Spleen (tissue), 11 donors: Measurements from ENCODE around the gene PTPRM. TPM values are rescaled to one million over a fixed set of nuclear protein-coding genes. Genes with fewer than 3 reads are reported as not detected.
A peak's percentile ranks its signal among the peaks of the same experiment; 100 is the strongest.

ENCODE experiments used
- DNase-seq: peaks from one replicate; pipeline ENCODE4 v3.0.0-alpha.2; 2020
- H3K27ac ChIP-seq, 8 donors: fragments of 200-600 bp; sonication (generic) in 7 of 8; 1 replicate in 4 of 8; 2 replicates in 4 of 8; pipeline versions ENCODE4 v1.5.0 to v1.8.0; 2016 to 2021; ENCODE audit warnings: inconsistent platforms in 4 of 8, mild to moderate bottlenecking in 4 of 8, moderate library complexity in 1 of 8
- H3K27me3 ChIP-seq, 7 donors: fragments of 200-600 bp; sonication (generic) in 6 of 7; replicated peaks in 1 of 7; 1 replicate in 4 of 7; 2 replicates in 3 of 7; pipeline versions ENCODE4 v1.5.0 to v1.8.0; 2016 to 2021; ENCODE audit warnings: inconsistent platforms in 3 of 7, mild to moderate bottlenecking in 1 of 7
- H3K36me3 ChIP-seq, 6 donors: fragments of 200-600 bp; sonication (generic) in 5 of 6; 1 replicate in 4 of 6; 2 replicates in 2 of 6; pipeline versions ENCODE4 v1.5.0 to v1.8.0; 2016 to 2021; ENCODE audit warnings: inconsistent platforms in 2 of 6
- H3K4me1 ChIP-seq, 6 donors: fragments of 200-600 bp; sonication (generic) in 5 of 6; 1 replicate in 3 of 6; 2 replicates in 3 of 6; pipeline versions ENCODE4 v1.5.0 to v1.8.0; 2016 to 2021; ENCODE audit warnings: inconsistent platforms in 3 of 6
- H3K4me3 ChIP-seq, 8 donors: fragments of 200-600 bp; sonication (generic) in 7 of 8; 1 replicate in 4 of 8; 2 replicates in 4 of 8; pipeline versions ENCODE4 v1.5.0 to v1.8.0; 2016 to 2021; ENCODE audit warnings: inconsistent platforms in 4 of 8, mild to moderate bottlenecking in 4 of 8, moderate library complexity in 2 of 8
- H3K9me3 ChIP-seq, 8 donors: fragments of 200-600 bp; sonication (generic) in 7 of 8; 1 replicate in 4 of 8; 2 replicates in 4 of 8; pipeline versions ENCODE4 v1.5.0 to v1.8.0; 2016 to 2021; ENCODE audit warnings: inconsistent platforms in 4 of 8
- CTCF ChIP-seq, 11 experiments: fragments of 200-600 bp in 7 of 11; fragments of 450-650 bp in 4 of 11; sonication (generic) in 4 of 11; IDR thresholded peaks in 8 of 11; conservative IDR thresholded peaks in 3 of 11; 1 replicate in 7 of 11; 2 replicates in 4 of 11; pipeline versions ENCODE4 v1.4.0 to v1.8.0; 2016 to 2021; ENCODE audit warnings: antibody characterized with exemption in 11 of 11, inconsistent platforms in 4 of 11, mild to moderate bottlenecking in 1 of 11
- POLR2A ChIP-seq, 3 donors: fragments of 450-650 bp; IDR thresholded peaks; one replicate each; pipeline ENCODE4 v1.5.1; 2017; ENCODE audit warnings: antibody characterized with exemption in 3 of 3, mild to moderate bottlenecking in 1 of 3
- POLR2AphosphoS5 ChIP-seq, 3 donors: sonication (generic); formaldehyde crosslinking; IDR thresholded peaks; one replicate each; pipeline ENCODE4 v1.5.1; 2017; ENCODE audit warnings: antibody characterized with exemption in 3 of 3
- WGBS, 5 donors: extraction: QIAGEN DNeasy Blood & Tissue Kit in 3 of 5; methylation state at CpG; one replicate each; pipeline versions ENCODE4 v1.1.5 to v1.1.7; 2013 to 2018; 5-methylcytosine and 5-hydroxymethylcytosine counted together
- intact Hi-C: fragments of 100-400 bp; cut with DNase I; formaldehyde crosslinking; loops from one replicate; pipeline ENCODE4 v1.15.0; 2023; ENCODE audit warnings: low total_unique reads
- polyA plus RNA-seq, 3 donors: library from polyadenylated mRNA; stranded (reverse); fragments of 200-250 nt; gene quantifications; one replicate each; pipeline ENCODE4 v1.2.1, GENCODE V29; 2013
- total RNA-seq, 7 donors: library from RNA; depleted of rRNA in 3 of 7; stranded (reverse); fragments of >200 nt in 3 of 7; fragmentation: NEBNext Ultra II Directional in 4 of 7; extraction: Animal tissue kit (Norgen Biotek cat#: 25700) in 4 of 7; gene quantifications; one replicate each; pipeline versions ENCODE4 v1.1.0 to v1.2.1, GENCODE V29; 2016 to 2021
- donor health status: healthy with polysubstance abuse.
- donor health status: DM: no; HTN: no; CAD: no; lungs with moderate emphysema.
- donor health status: DM: no; HTN: no; CAD: no.
- donor health status: Bipolar disorder and iron deficiency.
- donor health status: healthy.
- donor health status: DM: no; HTN: no; CAD: no.
- donor health status: DM: yes; HTN: yes; CAD: no.

Gene PTPRM
- total and polyA plus RNA-seq, 10 donors: 23.5 to 97.8 (median 62.8) TPM

- Histone ChIP-seq H3K4me1 (peaks cover 0 to 9% (median 0%) of the 10 kb centered on the region in 6 donors), H3K9me3 (peaks cover 0 to under 1% (median 0%) of the 10 kb centered on the region in 8 donors), H3K4me3 (no peak overlapping the region), H3K27me3 (no peaks in the 10 kb centered on the region), H3K36me3 (no peaks in the 10 kb centered on the region), H3K27ac (no peak overlapping the region)
- intact Hi-C loops: no loop called here
- DNase-seq: no peak
- TF ChIP-seq CTCF (IDR thresholded peaks at IDR 0.05 in 8 of 11, conservative IDR thresholded peaks at IDR 0.05 in 3 of 11) (no peak), POLR2AphosphoS5 (IDR thresholded peaks at IDR 0.05) (peak in 1 of 3 donors; percentile 53)
- WGBS, 5 donors: 60 to 90% (median 76%) methylated on average over 7 to 15 of the region's 15 CpGs
Observed at GRCh38 chr18:8433323-8433722, 866.2 kb downstream of the PTPRM start.

- intact Hi-C loops: no loop called here
- TF ChIP-seq CTCF (IDR thresholded peaks at IDR 0.05 in 8 of 11, conservative IDR thresholded peaks at IDR 0.05 in 3 of 11) (no peak), POLR2A (IDR thresholded peaks at IDR 0.05) (no peak), POLR2AphosphoS5 (IDR thresholded peaks at IDR 0.05) (no peak)
- peaks cover 0 to 5% (median 2%) of the 10 kb centered on the region in 8 donors for H3K9me3 ChIP-seq
- no peaks in the 10 kb centered on the region for H3K36me3 ChIP-seq
- peaks cover 0 to 9% (median 0%) of the 10 kb centered on the region in 6 donors for H3K4me1 ChIP-seq
- no peaks in the 10 kb centered on the region for H3K27me3 ChIP-seq
- H3K4me3 ChIP-seq: no peak overlapping the region
- no peak for DNase-seq
- WGBS, 5 donors: 77 to 85% (median 83%) methylated on average over 7 of the region's 7 CpGs
- H3K27ac ChIP-seq: no peak overlapping the region
Observed at GRCh38 chr18:8433771-8434170, 866.7 kb downstream of the PTPRM start.

DNA sequence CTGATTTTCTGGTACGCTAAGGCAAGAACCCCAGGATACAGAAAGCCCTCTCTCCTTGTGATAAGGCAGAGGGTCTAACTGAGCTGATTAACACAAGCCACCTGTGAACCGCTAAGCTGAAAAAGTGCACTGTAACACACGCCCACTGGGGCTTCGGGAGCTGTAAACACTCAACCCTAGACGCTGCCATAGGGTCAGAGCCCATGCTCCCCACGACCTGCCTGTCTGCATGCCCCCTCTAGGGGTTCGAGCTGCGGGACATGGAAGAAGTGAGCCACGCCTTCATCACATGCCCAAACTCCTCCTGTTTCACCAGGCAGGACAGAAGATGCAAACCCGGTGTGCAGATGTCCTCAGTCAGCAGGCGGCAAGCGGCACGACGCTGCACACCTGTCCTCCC lies 868.3 kb downstream of the PTPRM start:
- 72 to 95% (median 76%) methylated on average over 12 to 14 of the region's 14 CpGs for whole genome bisulfite sequencing, 5 donors
- no peaks in the 10 kb centered on the region for H3K27me3 ChIP-seq
- H3K27ac ChIP-seq: no peak overlapping the region
- no peaks in the 10 kb centered on the region for H3K36me3 ChIP-seq
- intact Hi-C loops: no loop called here
- no peak for DNase-seq
- peaks cover 0 to 9% (median 0%) of the 10 kb centered on the region in 6 donors for H3K4me1 ChIP-seq
- H3K4me3 ChIP-seq: no peak overlapping the region
- TF ChIP-seq POLR2A (IDR thresholded peaks at IDR 0.05): no peak
- TF ChIP-seq CTCF (IDR thresholded peaks at IDR 0.05 in 8 of 11, conservative IDR thresholded peaks at IDR 0.05 in 3 of 11): no peak
- TF ChIP-seq POLR2AphosphoS5 (IDR thresholded peaks at IDR 0.05): no peak
- peaks cover 0 to 21% (median 18%) of the 10 kb centered on the region in 8 donors for H3K9me3 ChIP-seq

DNA sequence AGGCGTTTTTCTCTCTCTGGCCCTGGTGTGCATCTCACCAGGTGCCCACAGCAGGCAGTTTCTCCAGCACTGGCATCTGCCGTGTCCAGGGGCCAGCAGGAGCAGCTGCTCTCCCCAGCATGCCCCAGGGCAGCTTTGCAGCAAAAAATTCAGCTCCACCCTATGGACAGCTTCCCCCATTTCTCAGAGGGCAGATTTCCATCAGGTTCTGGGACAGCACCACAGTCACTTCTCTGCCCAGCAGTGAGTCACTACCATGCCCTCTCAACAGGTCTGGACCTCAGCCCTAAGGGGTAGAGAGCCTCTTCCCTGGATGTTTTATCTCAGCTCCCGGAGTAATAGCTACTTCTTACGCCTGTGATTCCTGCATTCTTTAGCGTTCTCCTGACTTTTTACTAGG lies 871.9 kb downstream of the PTPRM start:
- no peaks in the 10 kb centered on the region for H3K4me1 ChIP-seq
- H3K4me3 ChIP-seq: no peak overlapping the region
- H3K36me3 ChIP-seq: no peaks in the 10 kb centered on the region
- 75 to 98% (median 91%) methylated on average over 5 of the region's 5 CpGs for WGBS, 5 donors
- intact Hi-C loops: no loop called here
- TF ChIP-seq CTCF (IDR thresholded peaks at IDR 0.05 in 8 of 11, conservative IDR thresholded peaks at IDR 0.05 in 3 of 11) (no peak), POLR2A (IDR thresholded peaks at IDR 0.05) (no peak), POLR2AphosphoS5 (IDR thresholded peaks at IDR 0.05) (no peak)
- no peak for DNase-seq
- H3K9me3 ChIP-seq: peaks cover 0 to 38% (median 26%) of the 10 kb centered on the region in 8 donors
- H3K27me3 ChIP-seq: no peaks in the 10 kb centered on the region
- no peak overlapping the region for H3K27ac ChIP-seq
